GM21360 (cell line): ENCODE measurements around the gene LANCL2.
"Not testable (repeated sequence)": the region's sequence is repeated elsewhere in the genome, so short reads cannot be mapped to it uniquely, and the experiment has no call there.

Experiments
- ATAC-seq: cut with Tn5 transposase; IDR thresholded peaks from one replicate; pipeline ENCODE4 v1.9.1; 2021; ENCODE audit warnings: mild to moderate bottlenecking, moderate library complexity; ENCODE audit not compliant: unreplicated experiment

Gene LANCL2

DNA sequence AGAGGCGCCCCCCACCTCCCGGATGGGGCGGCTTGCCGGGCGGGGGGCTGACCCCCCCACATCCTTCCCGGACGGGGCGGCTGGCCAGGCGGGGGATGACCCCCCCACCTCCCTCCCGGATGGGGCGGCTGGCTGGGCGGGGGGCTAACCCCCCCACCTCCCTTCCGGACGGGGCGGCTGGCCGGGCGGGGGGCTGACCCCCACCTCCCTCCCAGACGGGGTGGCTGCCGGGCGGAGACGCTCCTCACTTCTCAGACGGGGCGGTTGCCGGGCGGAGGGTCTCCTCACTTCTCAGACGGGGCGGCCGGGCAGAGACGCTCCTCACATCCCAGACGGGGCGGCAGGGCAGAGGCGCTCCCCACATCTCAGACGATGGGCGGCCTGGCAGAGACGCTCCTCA, 37.4 kb downstream of the LANCL2 start:
- ATAC-seq: not testable (repeated sequence)

DNA sequence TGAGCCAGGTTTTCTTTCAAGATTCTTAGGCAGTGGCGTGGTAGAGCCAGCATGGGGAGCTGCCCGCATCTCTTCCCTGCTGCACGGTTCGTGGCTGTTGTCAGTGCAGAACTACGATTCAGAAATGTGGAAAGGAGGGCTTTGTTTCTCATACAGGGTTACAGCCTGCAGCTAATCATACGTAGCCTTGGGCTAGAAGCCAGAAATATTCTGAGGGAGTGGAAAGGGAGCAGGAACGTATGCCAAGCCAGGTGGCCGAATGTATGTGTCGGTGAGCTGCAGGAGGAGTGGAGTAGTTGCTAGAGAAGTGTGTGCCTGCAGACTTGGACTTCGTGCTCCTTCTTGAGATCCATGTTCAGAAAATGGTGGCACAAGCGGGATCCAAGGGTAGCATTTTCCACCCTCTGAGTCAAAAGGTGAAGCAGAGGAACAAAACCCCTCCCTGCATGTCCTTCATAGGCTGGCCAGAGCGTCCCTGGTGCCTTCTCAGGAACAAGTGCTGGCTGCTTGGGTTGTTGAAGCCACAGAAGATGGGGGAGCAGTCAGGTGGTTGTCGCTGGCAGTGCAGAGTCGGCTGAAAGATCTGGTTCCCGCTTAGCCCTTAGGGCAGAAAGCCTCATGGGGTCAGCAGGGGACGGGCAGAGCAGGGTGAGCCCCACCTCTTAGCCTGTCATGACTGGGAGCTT, 40.9 kb downstream of the LANCL2 start:
- no peak for ATAC-seq

DNA sequence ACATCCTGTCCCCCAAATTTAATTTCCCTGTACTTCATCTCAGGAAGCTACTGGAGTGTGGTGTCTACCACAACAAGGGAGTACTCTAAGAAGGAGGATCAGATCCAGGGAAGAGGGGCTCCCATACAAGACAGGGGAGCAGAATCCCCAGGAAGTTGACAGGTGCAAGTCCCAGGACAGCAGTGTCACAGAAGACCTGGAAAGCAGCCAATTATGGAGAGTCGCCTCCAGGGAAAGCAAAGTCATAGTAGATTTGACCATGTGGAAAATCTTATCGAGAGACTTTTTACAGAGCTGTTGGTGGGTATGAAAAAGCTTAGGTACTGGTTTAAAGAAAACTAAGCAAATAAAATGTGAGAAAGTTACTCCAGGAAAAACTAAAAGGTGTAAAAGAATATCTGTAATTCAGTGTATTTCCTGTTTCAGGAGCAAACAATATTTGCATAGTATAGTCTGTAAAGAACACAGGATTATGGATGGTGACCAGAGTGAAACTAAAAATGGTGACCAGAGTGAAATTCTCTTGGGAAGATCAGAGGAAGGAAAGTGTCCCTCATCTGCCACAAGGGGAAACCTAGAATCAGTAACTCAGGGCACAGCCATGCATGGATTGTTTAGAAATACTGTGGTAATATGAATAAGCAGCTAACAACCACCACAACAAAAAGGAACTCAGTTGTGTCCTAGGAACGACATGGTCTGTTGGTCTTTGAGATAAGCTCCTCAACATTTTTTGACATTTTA, 44.5 kb downstream of the LANCL2 start:
- no peak for ATAC-seq

DNA sequence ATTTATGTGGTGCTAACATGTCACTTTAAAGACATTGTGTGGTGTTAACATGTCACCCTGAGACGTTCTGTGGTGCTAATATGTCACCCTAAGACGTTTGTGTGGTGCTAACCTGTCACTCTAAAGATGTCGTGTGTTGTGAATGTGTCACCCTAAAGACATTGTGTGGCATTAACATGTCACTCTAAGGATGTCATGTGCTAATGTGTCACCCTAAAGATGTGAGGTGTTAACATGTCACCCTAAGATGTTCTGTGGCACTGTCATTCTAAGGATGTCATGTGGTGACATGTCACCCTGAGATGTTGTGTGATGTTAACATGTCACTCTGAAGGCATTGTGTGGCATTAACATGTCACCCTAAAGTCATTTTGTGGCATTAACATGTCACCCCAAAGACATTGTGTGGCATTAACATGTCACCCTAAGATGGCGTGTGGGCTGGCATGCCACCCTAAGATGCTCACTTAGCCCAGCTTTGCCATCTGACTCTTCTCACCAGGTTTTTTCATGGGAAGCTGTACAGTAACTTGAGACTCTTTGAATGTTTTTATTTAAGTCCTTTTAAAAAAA, 45.6 kb downstream of the LANCL2 start:
- no peak for ATAC-seq

DNA sequence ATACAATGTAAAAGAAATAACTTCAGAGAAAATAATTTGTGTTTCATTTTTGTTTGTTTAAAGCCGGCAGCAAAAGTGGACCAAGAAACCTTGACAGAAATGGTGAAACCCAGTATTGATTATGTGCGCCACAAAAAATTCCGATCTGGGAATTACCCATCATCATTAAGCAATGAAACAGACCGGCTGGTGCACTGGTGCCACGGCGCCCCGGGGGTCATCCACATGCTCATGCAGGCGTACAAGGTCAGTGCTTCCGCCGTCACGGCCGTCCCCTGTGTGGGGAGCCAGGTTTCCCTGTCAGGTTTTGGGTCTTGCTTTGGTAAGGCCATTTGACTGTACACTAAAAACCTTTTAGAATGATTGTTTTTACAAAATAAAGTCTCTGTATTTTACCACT, 46.7 kb downstream of the LANCL2 start:
- ATAC-seq: no peak

DNA sequence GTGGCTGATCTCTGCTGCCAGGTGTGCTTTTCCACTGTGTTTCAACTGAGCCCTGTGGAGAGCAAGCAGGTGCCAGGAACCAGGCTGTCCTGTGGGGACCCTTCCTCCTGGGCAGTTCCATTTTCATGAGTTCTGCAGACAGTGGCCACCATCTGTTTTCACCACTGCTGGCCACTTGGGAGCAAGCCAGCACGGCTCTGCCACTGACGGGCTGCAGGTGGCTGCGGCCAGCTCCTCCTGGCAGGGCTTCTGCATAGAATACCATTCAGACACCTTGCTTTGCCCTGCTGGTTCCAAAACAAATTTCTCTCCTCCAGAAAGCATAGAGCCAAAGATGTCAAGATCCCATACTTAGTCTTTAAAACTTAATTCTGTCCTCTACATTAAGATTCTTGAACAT, 48.3 kb downstream of the LANCL2 start:
- no peak for ATAC-seq

DNA sequence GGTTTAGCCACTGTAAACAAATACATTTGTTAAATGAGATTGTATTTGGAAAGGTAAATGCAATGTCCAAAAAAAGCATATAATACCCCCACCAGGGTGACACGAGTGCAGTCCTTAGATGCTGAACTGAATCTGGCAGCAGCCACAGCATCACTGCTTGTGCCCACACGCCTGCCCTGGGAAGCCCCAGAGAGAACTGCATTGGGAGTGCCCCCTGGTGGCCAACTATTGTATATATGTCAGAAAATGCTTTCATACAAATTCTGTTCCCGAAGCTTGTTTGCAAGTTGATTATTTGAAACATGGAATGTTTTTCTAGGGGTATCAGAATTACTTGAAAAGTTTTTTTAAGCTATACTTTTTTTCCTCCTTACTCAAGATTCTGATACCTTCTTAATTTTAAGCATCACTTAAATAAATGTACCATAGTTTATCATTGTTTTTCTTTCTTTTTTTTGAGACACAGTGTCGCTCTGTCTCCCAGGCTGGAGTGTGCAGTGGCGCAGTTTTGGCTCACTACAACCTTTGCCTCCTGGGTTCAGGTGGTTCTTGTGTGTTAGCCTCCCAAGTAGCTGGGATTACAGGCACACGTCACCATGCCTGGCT, 50.1 kb downstream of the LANCL2 start:
- ATAC-seq: peak; percentile 89

DNA sequence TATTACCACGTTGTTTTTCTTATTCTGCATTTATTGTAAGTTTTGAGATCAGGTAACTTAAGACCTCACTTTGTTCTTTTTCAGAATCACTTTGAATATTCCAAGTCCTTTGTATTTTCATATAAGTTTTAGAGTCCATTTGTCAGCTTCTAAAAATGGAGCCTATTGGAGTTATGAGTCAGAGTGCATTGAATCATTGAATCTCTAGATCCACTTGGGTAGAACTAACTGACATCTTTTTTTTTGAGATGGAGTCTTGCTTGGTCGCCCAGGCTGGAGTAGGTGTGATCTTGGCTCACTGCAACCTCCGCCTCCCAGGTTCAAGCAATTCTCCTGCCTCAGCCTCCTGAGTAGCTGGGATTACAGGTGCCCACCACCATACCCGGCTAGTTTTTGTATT, 52.3 kb downstream of the LANCL2 start:
- ATAC-seq: not testable (repeated sequence)

DNA sequence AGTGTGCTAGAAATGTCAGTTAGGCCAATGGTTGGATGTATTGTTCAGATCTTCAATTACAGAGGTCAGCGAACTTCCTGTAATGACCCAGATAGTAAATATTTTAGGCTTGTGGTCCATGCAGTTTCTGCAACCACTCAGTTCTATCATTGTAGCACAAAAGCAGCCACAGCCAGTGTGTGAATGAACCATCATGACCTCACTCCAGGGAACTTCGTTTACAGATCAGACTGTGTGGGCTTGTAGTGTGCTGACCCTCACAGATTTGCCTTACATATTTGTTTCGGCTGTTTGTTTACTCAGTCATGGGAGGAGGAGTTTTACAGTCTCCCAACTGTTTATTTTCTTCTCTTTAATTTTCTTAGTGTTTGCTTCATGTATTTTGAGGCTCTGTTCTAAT, 55.4 kb downstream of the LANCL2 start:
- no peak for ATAC-seq

DNA sequence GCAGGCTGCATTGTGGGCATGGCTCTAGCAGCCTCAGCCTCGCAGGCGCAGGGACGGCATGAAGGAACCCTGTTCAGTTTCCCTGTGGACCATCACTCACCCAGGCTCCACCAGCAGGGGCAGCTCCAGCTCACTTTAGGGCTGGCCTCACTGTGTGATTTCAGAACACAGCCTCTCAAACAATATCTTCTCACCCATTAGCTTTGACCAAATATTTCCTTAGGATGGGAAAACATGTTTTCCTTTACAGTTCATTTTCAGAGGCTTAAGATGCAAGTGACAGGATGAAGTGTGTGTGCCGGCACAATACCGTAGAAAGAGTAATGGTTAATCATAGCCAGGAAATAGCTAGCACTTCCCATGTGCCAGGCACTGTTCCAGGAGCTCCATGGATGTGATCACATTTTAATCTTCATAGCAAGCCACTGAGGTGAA, 58.2 kb downstream of the LANCL2 start:
- no peak for ATAC-seq

DNA sequence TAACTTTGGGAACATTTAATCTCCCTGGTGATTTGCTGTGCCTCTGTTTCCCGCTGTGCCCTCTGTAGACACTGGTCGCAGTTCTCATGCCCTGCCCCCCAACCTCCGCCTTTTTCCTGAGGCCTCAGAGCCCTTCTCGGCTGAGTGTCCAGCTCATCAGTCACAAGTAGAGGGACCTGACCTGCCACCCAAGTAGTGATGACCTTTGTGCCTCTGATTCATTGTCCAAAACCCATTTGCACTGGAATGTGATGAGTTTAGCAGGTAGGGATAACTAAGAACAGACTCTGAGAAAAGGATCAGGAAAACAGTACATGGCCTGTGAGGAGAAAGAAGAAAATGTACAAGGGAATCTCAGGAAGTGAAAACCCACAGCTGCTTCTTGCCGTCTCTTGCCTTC, 58.8 kb downstream of the LANCL2 start:
- no peak for ATAC-seq

DNA sequence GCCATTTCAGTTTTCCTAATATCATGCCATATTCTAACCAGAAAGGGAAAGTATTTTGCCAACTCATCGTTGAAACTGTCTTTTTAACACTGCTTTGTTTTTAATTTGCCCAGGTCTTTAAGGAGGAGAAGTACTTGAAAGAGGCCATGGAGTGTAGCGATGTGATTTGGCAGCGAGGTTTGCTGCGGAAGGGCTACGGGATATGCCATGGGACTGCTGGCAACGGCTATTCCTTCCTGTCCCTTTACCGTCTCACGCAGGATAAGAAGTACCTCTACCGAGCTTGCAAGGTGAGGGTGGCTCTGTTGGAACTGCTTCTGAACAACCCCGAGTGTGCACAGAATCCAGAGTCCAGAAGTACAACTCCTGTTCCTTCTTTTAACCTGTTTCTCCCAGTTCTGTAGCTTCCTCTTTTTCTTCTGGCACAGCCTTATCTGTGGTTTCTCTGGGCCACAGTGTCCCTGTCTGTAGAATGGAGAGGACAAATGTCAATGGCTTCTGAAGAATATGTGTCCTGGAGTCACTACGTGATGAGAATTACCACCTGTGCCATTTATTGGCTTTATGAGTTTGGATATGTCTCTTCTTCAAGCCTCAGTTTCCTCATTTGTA, 60.1 kb downstream of the LANCL2 start:
- no peak for ATAC-seq

DNA sequence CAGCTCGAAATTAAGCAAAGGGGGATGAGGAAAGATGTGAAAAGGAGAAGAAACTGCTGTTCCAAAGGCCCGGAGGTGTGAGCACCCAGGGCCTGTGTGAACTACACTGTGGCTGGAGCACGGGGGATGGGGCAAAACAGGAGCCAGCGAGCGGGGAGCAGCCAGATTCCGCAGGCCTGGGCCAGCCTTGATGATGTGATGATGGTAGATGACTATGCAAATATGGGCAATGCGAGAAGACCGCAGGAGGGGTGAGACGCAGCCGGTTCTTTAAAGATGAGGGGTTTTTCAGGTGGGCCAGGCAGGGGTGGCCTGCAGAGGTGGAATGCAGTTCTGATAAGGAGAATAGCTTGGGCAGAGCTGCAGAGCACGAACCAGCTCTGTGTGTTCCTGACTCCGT, 61.5 kb downstream of the LANCL2 start:
- ATAC-seq: no peak

DNA sequence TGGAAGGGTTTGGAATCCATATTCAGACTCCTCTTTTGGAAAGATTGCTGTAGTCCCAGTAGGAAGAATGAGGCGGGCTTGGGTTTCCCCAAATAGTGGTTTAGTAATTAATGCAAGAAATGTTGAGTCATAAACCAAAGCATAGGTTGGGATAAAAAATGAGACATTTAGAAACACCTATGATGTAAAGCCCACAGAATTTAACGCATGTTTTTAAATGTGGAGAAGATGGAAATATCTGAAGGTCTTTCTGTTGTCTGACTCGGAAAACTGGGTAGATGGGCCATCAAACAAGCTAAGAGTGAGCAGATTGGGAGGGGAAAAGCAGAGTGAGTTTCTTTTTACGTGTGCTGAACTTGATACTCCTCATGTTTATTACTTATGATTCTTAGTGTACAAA, 62.2 kb downstream of the LANCL2 start:
- ATAC-seq: no peak

DNA sequence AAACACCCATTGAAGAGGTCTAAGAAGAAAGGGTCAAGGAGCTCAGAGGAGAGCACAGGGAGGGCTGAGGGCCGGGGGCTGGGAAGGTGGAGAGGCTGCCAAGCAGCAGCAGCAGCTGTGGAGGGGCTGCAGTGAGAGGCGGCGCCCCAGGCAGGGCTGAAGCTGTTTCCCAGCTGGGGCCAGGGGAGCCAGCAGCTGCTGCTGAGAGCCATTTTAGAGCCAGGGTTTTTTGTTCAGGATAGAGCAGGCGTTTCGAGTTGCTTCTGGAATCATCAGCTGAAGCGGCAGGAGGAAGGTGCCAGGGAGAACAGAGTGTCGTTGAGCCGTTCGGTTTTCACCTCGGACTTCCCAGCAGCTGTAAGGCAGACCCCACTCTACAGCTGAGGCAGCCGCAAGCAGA, 62.7 kb downstream of the LANCL2 start:
- no peak for ATAC-seq

DNA sequence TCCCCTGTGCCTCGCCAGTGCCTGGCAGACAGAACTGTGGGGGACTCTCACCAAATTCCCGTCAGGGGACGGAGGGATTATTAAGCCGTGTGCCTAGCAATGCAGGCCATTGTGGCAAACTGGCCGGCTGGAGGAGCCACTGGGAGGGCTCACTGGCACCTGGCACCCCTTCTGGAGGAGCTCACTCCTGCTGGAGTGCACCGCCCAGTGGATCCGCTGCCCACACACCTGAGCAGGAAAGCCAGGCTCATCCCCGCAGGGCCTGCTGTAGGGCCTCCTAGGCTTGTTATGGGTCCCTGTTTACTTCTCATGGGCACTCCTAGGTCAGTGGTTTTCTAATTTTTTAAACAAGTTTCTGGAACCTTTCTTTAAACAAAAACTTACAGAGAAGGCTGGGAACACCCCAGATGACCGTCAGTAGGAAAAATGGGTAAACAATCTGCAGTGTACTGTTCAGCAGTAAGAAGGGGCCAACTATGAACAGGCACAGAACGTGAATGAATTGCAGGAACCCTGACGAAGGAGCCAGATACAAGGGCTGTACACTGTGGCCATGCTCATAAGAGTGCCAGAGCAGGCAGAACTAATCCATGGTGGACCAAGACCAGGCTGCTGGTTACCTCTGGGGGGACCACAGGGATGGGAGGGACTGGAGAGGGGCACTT, 64.8 kb downstream of the LANCL2 start:
- no peak for ATAC-seq

DNA sequence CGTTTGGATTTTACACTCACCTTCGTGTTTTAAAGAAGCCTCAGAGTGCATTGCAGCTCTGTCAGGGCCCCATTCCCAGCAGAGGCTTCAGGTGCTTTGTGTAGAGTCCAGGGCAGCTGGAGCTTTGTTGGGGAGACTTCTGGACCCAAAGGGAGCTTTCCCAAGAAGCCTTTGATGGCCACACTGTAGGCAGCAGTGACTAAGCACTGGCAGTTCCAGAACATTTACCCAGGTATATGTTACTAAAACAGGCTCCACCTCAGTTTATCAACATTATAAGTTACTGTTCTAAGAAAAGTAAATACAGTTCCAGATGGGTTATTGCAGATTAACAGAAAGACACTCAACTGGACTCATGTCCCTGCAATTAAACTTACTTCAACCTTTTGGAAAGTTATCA, 66.8 kb downstream of the LANCL2 start:
- ATAC-seq: no peak

DNA sequence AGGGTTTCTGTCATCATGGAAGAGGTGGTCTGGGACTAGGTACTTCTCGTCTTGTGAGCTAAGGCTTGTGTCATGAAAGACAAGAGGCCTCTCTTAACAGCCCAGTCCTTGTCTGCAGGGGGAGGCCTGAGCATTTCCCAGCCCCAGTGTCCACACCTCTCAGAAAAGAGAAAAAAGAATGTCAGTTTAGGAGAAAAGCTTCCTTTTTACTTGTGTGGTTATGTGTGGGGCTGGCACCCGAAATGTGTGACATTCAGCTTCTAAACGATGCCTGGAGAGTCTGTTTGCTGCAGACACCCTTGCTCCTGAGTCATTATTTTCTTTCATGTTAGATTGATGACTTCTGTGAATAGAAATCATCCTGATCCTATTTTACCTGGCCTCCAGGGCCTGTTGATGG, 67.4 kb downstream of the LANCL2 start:
- no peak for ATAC-seq

DNA sequence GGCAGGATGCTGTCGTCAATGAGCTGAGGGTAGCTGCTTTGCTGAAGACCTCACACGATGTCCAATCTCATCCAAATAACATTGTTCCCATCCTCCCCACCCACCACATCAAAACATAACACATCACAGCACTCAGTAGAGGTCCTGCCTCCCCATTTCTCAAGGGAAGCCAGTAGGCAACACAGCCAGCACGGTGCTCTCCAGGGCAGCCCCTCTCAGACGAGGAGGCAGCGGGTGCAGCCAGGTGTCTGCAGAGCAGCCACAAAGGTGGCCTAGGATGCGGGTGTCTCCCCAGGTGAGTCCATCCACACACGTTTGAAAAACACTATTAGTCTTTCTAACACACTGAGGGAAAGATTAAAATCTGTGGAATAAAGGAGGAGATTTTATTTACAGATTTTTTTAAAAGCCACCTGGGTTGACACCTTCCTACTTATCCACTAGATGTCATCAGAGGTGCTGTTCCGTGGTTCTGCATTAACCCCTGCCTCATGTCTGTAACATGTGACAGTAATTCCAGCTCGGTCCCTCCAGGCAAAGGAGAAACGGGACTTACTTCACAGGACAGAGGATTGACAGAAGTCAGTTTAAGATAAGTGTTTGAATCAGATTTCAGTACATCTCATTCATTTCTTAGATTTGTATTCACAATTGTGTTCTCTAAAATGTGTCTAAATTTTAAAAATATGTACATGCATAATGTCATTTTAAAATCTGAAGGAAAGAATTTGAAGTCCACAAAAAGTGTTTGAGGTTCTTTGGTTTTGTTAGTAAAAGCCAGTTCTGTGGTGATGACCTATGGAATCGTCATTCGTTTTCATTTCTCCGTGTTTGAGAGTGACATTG, 68.0 kb downstream of the LANCL2 start:
- peak; percentile 88 for ATAC-seq

DNA sequence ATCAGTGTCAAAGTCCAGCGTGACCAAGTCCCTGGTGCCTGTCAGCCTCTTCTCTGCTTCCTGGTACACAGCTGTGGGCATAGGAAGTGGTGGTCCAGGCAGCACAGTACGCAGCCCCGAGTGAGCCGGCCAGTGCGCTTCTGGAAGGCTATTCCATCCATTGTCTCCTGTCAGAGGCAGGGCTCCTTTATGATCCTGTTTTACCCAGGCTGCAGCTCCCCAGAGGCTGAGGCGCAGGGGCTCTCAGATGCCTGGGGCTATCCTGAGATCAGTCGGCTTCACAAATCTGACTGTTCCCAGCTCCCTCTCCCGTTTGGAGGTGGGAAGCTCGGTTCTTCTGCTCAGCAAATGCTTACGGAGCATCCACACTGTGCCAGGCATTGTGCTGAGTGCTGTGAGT, 70.3 kb downstream of the LANCL2 start:
- no peak for ATAC-seq
